PFSK-1 (cell line): Measurements from ENCODE around the gene PRKAG2.

Source experiments
- FOXP2 ChIP-seq: optimal IDR thresholded peaks from 2 replicates; pipeline ENCODE3; 2011; ENCODE audit warnings: borderline replicate concordance, control low read depth, inconsistent platforms; ENCODE audit not compliant: insufficient read depth; ENCODE audit errors: extremely low read length, extremely low read depth
- TAF1 ChIP-seq: IDR thresholded peaks from 2 replicates; pipeline ENCODE4 v1.6.1; 2012; ENCODE audit warnings: low read length, control low read depth, borderline replicate concordance; ENCODE audit not compliant: insufficient read depth

- no peak for TF ChIP-seq FOXP2
- no peak for TF ChIP-seq TAF1
Observed at GRCh38 chr7:151724920-151725584, 151.9 kb downstream of the PRKAG2 start.
